GM21717 (cell line): Measurements from ENCODE around the gene HADHA.

Experiments used
- ATAC-seq: cut with Tn5 transposase; IDR thresholded peaks from one replicate; pipeline ENCODE4 v1.9.1; 2021; ENCODE audit warnings: mild to moderate bottlenecking, moderate library complexity; ENCODE audit not compliant: unreplicated experiment

Gene HADHA

GRCh38 chr2:26144953-26145680 is 99.3 kb downstream of the HADHA start:
- no peak for ATAC-seq

- ATAC-seq: no peak
Observed at GRCh38 chr2:26144031-26144430, 100.4 kb downstream of the HADHA start.

- no peak for ATAC-seq
Observed at GRCh38 chr2:26141145-26141769, 103.2 kb downstream of the HADHA start.
